PC-9 (cell line): Measurements from ENCODE around the gene KRT4. TPM values are rescaled to one million over a fixed set of nuclear protein-coding genes. Genes with fewer than 3 reads are reported as not detected.

ENCODE experiments used
- BruUV-seq: library from RNA; stranded (reverse); fragments of 400-500 nt; replicated peaks from 2 replicates; lab custom pipeline; 2021; lab: Mats Ljungman, UMichigan
- CTCF ChIA-PET: fragments of 300-600 bp; sonication (Branson Sonifier 250); formaldehyde crosslinking; loops from one replicate; lab custom pipeline; 2022; ENCODE audit warnings: antibody characterized with exemption; lab: Charles Lee
- POLR2A ChIA-PET: fragments of 300-600 bp; sonication (Branson Sonifier 250); formaldehyde crosslinking; loops from one replicate; lab custom pipeline; 2022; ENCODE audit warnings: antibody characterized with exemption; ENCODE audit not compliant: unreplicated experiment; lab: Charles Lee
- DNase-seq, 2 experiments: peaks; one replicate each; pipeline versions ENCODE4 v3.0.0 to v3.0.0-alpha.2; 2015 to 2022; ENCODE audit warnings: mixed read lengths in 1 of 2
- H2AFZ ChIP-seq: fragments of 200-600 bp; sonication (generic); 2 replicates; pipeline ENCODE4 v1.8.1; 2017; ENCODE audit warnings: antibody characterized with exemption
- H3F3A ChIP-seq: fragments of 200-600 bp; sonication (generic); 2 replicates; pipeline ENCODE4 v1.8.1; 2017; ENCODE audit warnings: antibody characterized with exemption, mild to moderate bottlenecking, low read depth; ENCODE audit not compliant: insufficient read depth
- H3K27ac ChIP-seq: fragments of 200-600 bp; sonication (generic); 2 replicates; pipeline ENCODE4 v1.6.1; 2016; ENCODE audit warnings: mixed run types
- H3K27me3 ChIP-seq: fragments of 200-600 bp; sonication (generic); 2 replicates; pipeline ENCODE4 v1.6.1; 2016; ENCODE audit warnings: low read depth, mixed run types; ENCODE audit not compliant: insufficient read depth
- H3K36me3 ChIP-seq: fragments of 200-600 bp; sonication (generic); 2 replicates; pipeline ENCODE4 v1.6.1; 2016; ENCODE audit warnings: low read depth, mixed run types
- H3K4me1 ChIP-seq: fragments of 200-600 bp; sonication (generic); replicated peaks from 2 replicates; pipeline ENCODE4 v1.6.1; 2016; ENCODE audit warnings: mixed run types; ENCODE audit not compliant: insufficient read depth
- H3K4me2 ChIP-seq: fragments of 200-600 bp; sonication (generic); 2 replicates; pipeline ENCODE4 v1.6.1; 2017; ENCODE audit warnings: mixed run types
- H3K4me3 ChIP-seq: fragments of 200-600 bp; sonication (generic); 2 replicates; pipeline ENCODE4 v1.6.1; 2016; ENCODE audit warnings: mixed run types
- H3K79me2 ChIP-seq: fragments of 200-600 bp; sonication (generic); 2 replicates; pipeline ENCODE4 v1.6.1; 2017; ENCODE audit warnings: low read depth, mixed run types
- H3K9me2 ChIP-seq: fragments of 200-600 bp; sonication (generic); 2 replicates; pipeline ENCODE4 v1.8.1; 2017; ENCODE audit warnings: mild to moderate bottlenecking; ENCODE audit not compliant: insufficient read depth
- H3K9me3 ChIP-seq: fragments of 200-600 bp; sonication (generic); 2 replicates; pipeline ENCODE4 v1.8.1; 2016; ENCODE audit warnings: low read depth; ENCODE audit not compliant: insufficient read depth
- H4K20me1 ChIP-seq: fragments of 200-600 bp; sonication (generic); 2 replicates; pipeline ENCODE4 v1.8.1; 2017; ENCODE audit not compliant: insufficient read depth
- CTCF ChIP-seq: fragments of 200-600 bp; sonication (generic); conservative IDR thresholded peaks from 2 replicates; pipeline ENCODE4 v1.6.1; 2017; ENCODE audit warnings: mixed run types, antibody characterized with exemption, mild to moderate bottlenecking, moderate library complexity
- EZH2 ChIP-seq: fragments of 200-600 bp; sonication (generic); IDR thresholded peaks from 2 replicates; pipeline ENCODE4 v1.8.0; 2017; ENCODE audit warnings: antibody characterized with exemption, low read depth
- intact Hi-C: fragments of 100-400 bp; cut with micrococcal nuclease; formaldehyde crosslinking; loops from one replicate; pipeline ENCODE4 v1.10.0; 2022; ENCODE audit not compliant: unreplicated experiment
- total RNA-seq: library from RNA; stranded (reverse); gene quantifications from 2 replicates; pipeline ENCODE4 v1.2.3, GENCODE V29; 2021

Gene KRT4
- total RNA-seq, 1 experiment from 2014 or later, result 3.0 TPM

GRCh38 chr12:52805739-52806138, 8.2 kb downstream of the KRT4 start:
- H3F3A ChIP-seq, result peaks cover 10% of the 10 kb centered on the region; the same call in 1 of the 2 replicates
- BruUV-seq, result no TSS peak
- POLR2A ChIA-PET, result interaction anchor here (0.6 kb wide), 2 partner anchors 455 to 662 kb away, joined by 3 to 8 read pairs; no protein-coding TSS in a partner anchor
- H3K27me3 ChIP-seq, result no peaks in the 10 kb centered on the region
- H3K9me2 ChIP-seq, result no peaks in the 10 kb centered on the region
- H3K4me3 ChIP-seq, result no peak overlapping the region
- no peak for TF ChIP-seq CTCF
- TF ChIP-seq EZH2, result no peak
- CTCF ChIA-PET, result interaction anchor here (0.6 kb wide), 1 partner anchor 37 kb away, joined by 6 read pairs; no protein-coding TSS in a partner anchor
- DNase-seq, result peak in 1 of 2 experiments; percentile 47
- no peaks in the 10 kb centered on the region for H3K9me3 ChIP-seq
- H3K4me2 ChIP-seq, result no peak overlapping the region
- H3K79me2 ChIP-seq, result no peaks in the 10 kb centered on the region
- H3K36me3 ChIP-seq, result no peaks in the 10 kb centered on the region
- intact Hi-C loops, result no loop called here
- H4K20me1 ChIP-seq, result no peaks in the 10 kb centered on the region
- H3K27ac ChIP-seq, result no peak overlapping the region
- H3K4me1 ChIP-seq, result peaks cover 14% of the 10 kb centered on the region
- no peak overlapping the region for H2AFZ ChIP-seq

GRCh38 chr12:52805000-52805399, 8.9 kb downstream of the KRT4 start:
- peak in 1 of 2 experiments; percentile 63 for DNase-seq
- H4K20me1 ChIP-seq, result no peaks in the 10 kb centered on the region
- H3K27ac ChIP-seq, result no peak overlapping the region
- H3K27me3 ChIP-seq, result no peaks in the 10 kb centered on the region
- no peaks in the 10 kb centered on the region for H3K9me3 ChIP-seq
- ChIA-PET POLR2A (interaction anchor here (0.6 kb wide), 2 partner anchors 42 to 661 kb away, joined by 3 read pairs; no protein-coding TSS in a partner anchor), CTCF (interaction anchor here (0.6 kb wide), 2 partner anchors 38 to 80 kb away, joined by 6 to 19 read pairs; no protein-coding TSS in a partner anchor)
- no TSS peak for BruUV-seq
- H3K4me1 ChIP-seq, result peaks cover 21% of the 10 kb centered on the region
- H3K36me3 ChIP-seq, result no peaks in the 10 kb centered on the region
- H3K79me2 ChIP-seq, result no peaks in the 10 kb centered on the region
- TF ChIP-seq CTCF (no peak), EZH2 (no peak)
- H3F3A ChIP-seq, result peaks cover 18% of the 10 kb centered on the region; the same call in 1 of the 2 replicates
- H3K4me2 ChIP-seq, result no peak overlapping the region
- H3K9me2 ChIP-seq, result no peaks in the 10 kb centered on the region
- no peak overlapping the region for H2AFZ ChIP-seq
- H3K4me3 ChIP-seq, result no peak overlapping the region
- intact Hi-C loops, result no loop called here

GRCh38 chr12:52802442-52802841, 11.5 kb downstream of the KRT4 start:
- H3K9me2 ChIP-seq, result no peaks in the 10 kb centered on the region
- no peaks in the 10 kb centered on the region for H3K36me3 ChIP-seq
- POLR2A ChIA-PET, result interaction anchor here (0.6 kb wide), 1 partner anchor 85 kb away, joined by 21 read pairs; no protein-coding TSS in a partner anchor
- no peak overlapping the region for H3K4me2 ChIP-seq
- H3K9me3 ChIP-seq, result no peaks in the 10 kb centered on the region
- H2AFZ ChIP-seq, result no peak overlapping the region
- H4K20me1 ChIP-seq, result no peaks in the 10 kb centered on the region
- H3K27me3 ChIP-seq, result no peaks in the 10 kb centered on the region
- BruUV-seq, result no TSS peak
- H3F3A ChIP-seq, result peaks cover 36% of the 10 kb centered on the region
- intact Hi-C loops, result no loop called here
- TF ChIP-seq EZH2, result no peak
- no peak for TF ChIP-seq CTCF
- CTCF ChIA-PET, result interaction anchor here (0.5 kb wide), 1 partner anchor 1465 kb away, joined by 4 read pairs; no protein-coding TSS in a partner anchor
- no peak for DNase-seq
- peaks cover 45% of the 10 kb centered on the region for H3K4me1 ChIP-seq
- no peaks in the 10 kb centered on the region for H3K79me2 ChIP-seq
- H3K4me3 ChIP-seq, result no peak overlapping the region
- H3K27ac ChIP-seq, result no peak overlapping the region
